Measurements from ENCODE around the gene DPM2.

- TF ChIP-seq EZH2 (IDR thresholded peaks at IDR 0.05; ENCODE audit: borderline replicate concordance) (no peak), CTCF (IDR thresholded peaks at IDR 0.05; ENCODE audit: poor library complexity) (no peak)
Measured at GRCh38 chr9:127923771-127924170, 13.9 kb downstream of the DPM2 start.
